Heart left ventricle (tissue), 13 donors: ENCODE results near the gene AASS.

Experiments used
- CTCF ChIP-seq, 12 donors: fragments of 200-600 bp; sonication (generic) in 4 of 12; IDR thresholded peaks; one replicate each; pipeline versions ENCODE4 v1.5.0 to v1.8.0; 2018 to 2022; ENCODE audit warnings: antibody characterized with exemption in 12 of 12, mild to moderate bottlenecking in 5 of 12
- POLR2A ChIP-seq, 2 donors: fragments of 450-650 bp; IDR thresholded peaks; one replicate each; pipeline ENCODE4 v1.6.1; 2017; ENCODE audit warnings: antibody characterized with exemption in 2 of 2, mild to moderate bottlenecking in 2 of 2, moderate library complexity in 2 of 2
- donor health status: ischemic (EF 13 %, LVEDD 7.1; RV severe dilation, severe dysfunction).
- donor health status: DM: no; HTN: yes; CAD: no.
- donor health status: DM: no; HTN: no; CAD: no.
- donor health status: ischemic (EF 25% LVEDD 6.9; RV normal size, moderate dysfunction).
- donor health status: ischemic (EF 25% LVEDD 5.7; RV mildly dilated, moderate dysfunction).
- donor health status: ischemic (EF 35%, LVEDD 5.7; RV mildly dilated, moderate dysfunction).
- donor health status: nonischemic (EF 11% LVEDD 7.7; RV severe dilation, severe dysfunction).
- donor health status: DM: yes; HTN: yes; CAD: no.
- donor health status: PGD.
- donor health status: ischemic (EF 29% LVEDD 5.4; RV normal size, mild dysfunction).
- donor health status: nonischemic (EF 23%, LVEDD 6.1; RV moderate dilation, normal function).

GRCh38 chr7:122072272-122072671, 71.8 kb downstream of the AASS start:
- no peak for TF ChIP-seq POLR2A (IDR thresholded peaks at IDR 0.05)
- TF ChIP-seq CTCF (IDR thresholded peaks at IDR 0.05), result no peak
